Peyer's patch (tissue), 4 donors: ENCODE measurements around the gene SAG. TPM values are rescaled to one million over a fixed set of nuclear protein-coding genes. Genes with fewer than 3 reads are reported as not detected.

Experiments used
- DNase-seq, 3 donors: peaks; one replicate each; pipeline ENCODE4 v3.0.0-alpha.2; 2017 to 2019
- H3K27ac ChIP-seq, 4 donors: fragments of 200-600 bp; sonication (generic); one replicate each; pipeline ENCODE4 v1.5.1; 2016 to 2019
- H3K27me3 ChIP-seq, 2 donors: fragments of 200-600 bp; sonication (generic); one replicate each; pipeline ENCODE4 v1.5.1; 2019
- H3K36me3 ChIP-seq, 3 donors: fragments of 200-600 bp; sonication (generic); one replicate each; pipeline ENCODE4 v1.5.1; 2016 to 2019
- H3K4me1 ChIP-seq, 4 donors: fragments of 200-600 bp; sonication (generic); one replicate each; pipeline ENCODE4 v1.5.1; 2016 to 2019
- H3K4me3 ChIP-seq, 4 donors: fragments of 200-600 bp; sonication (generic); 1 replicate in 3 of 4; 2 replicates in 1 of 4; pipeline ENCODE4 v1.5.1; 2016 to 2019; ENCODE audit warnings: mild to moderate bottlenecking in 1 of 4
- H3K9me3 ChIP-seq, 4 donors: fragments of 200-600 bp; sonication (generic); one replicate each; pipeline ENCODE4 v1.5.1; 2016 to 2019; ENCODE audit warnings: mild to moderate bottlenecking in 1 of 4
- POLR2A ChIP-seq, 2 donors: fragments of 450-650 bp; IDR thresholded peaks; one replicate each; pipeline ENCODE4 v1.5.1; 2017; ENCODE audit warnings: antibody characterized with exemption in 2 of 2, mild to moderate bottlenecking in 2 of 2, moderate library complexity in 2 of 2
- total RNA-seq, 4 donors: library from RNA; depleted of rRNA; stranded (reverse); fragments of >200 nt; gene quantifications; one replicate each; pipeline ENCODE4 v1.1.0, GENCODE V29; 2016
- TF ChIP-seq, protein P1 (sequence below), 6 experiments: fragments of 450-650 bp in 4 of 6; fragments of 200-600 bp in 2 of 6; sonication (generic) in 1 of 6; IDR thresholded peaks; one replicate each; pipeline ENCODE4 v1.5.1; 2017 to 2019; ENCODE audit warnings: antibody characterized with exemption in 6 of 6, mild to moderate bottlenecking in 3 of 6, moderate library complexity in 1 of 6

Gene SAG
- total RNA-seq, 4 donors from 2014 or later = not detected

DNA sequence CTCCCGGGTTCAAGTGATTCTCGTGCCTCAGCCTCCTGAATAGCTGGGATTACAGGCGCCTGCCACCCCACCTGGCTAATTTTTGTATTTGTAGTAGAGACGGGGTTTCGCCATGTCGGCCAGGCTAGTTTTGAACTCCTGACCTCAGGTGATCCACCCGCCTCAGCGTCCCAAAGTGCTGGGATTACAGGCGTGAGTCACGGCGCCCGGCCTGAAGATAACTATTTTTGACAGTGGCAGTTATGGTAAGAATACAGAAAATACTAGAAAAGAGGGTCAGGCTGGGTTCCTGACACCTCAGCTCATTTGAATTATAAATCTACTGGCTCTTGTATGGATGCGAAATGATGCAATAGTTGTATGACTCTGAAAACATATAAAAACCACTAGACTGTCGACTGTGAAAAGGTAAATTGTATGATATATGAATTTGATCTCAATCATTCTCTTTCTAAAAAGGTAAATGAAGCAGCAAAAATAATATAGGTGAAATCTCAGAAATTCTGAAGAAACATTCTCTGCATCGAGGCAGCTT is 35.6 kb downstream of the SAG start:
- Histone ChIP-seq H3K27ac (no peak overlapping the region), H3K4me1 (peaks cover 0 to under 1% (median 0%) of the 10 kb centered on the region in 4 donors), H3K9me3 (no peaks in the 10 kb centered on the region), H3K36me3 (no peaks in the 10 kb centered on the region), H3K27me3 (no peaks in the 10 kb centered on the region), H3K4me3 (no peak overlapping the region)
- no peak for DNase-seq
- no peak for TF ChIP-seq POLR2A (IDR thresholded peaks at IDR 0.05)

DNA sequence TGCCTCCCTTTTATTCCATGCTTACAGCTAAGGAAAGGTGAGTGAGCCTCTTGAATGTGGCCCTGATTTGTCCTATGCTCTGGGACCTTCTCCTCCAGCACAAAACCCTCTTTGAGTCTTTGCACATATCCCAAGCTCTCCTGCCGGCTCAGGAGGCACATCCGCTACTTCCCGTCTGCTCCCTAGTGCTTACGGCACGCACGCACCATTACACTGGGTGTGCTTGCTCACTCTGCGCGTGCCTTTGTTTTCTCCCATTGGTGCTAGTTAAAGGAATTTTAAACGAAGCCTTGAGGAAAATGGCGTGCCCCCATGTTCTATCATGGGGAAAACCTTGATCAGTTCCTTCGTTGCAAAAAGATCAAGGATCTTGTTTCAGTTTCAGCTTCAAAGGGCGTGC is 38.8 kb downstream of the SAG start:
- H3K4me3 ChIP-seq = no peak overlapping the region
- no peaks in the 10 kb centered on the region for H3K27me3 ChIP-seq
- no peaks in the 10 kb centered on the region for H3K9me3 ChIP-seq
- no peaks in the 10 kb centered on the region for H3K36me3 ChIP-seq
- no peak for DNase-seq
- no peak for TF ChIP-seq POLR2A (IDR thresholded peaks at IDR 0.05)
- TF ChIP-seq, protein P1, sequence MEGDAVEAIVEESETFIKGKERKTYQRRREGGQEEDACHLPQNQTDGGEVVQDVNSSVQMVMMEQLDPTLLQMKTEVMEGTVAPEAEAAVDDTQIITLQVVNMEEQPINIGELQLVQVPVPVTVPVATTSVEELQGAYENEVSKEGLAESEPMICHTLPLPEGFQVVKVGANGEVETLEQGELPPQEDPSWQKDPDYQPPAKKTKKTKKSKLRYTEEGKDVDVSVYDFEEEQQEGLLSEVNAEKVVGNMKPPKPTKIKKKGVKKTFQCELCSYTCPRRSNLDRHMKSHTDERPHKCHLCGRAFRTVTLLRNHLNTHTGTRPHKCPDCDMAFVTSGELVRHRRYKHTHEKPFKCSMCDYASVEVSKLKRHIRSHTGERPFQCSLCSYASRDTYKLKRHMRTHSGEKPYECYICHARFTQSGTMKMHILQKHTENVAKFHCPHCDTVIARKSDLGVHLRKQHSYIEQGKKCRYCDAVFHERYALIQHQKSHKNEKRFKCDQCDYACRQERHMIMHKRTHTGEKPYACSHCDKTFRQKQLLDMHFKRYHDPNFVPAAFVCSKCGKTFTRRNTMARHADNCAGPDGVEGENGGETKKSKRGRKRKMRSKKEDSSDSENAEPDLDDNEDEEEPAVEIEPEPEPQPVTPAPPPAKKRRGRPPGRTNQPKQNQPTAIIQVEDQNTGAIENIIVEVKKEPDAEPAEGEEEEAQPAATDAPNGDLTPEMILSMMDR (IDR thresholded peaks at IDR 0.05) = no peak
- no peak overlapping the region for H3K27ac ChIP-seq
- H3K4me1 ChIP-seq = peaks cover 0 to 28% (median 16%) of the 10 kb centered on the region in 4 donors

DNA sequence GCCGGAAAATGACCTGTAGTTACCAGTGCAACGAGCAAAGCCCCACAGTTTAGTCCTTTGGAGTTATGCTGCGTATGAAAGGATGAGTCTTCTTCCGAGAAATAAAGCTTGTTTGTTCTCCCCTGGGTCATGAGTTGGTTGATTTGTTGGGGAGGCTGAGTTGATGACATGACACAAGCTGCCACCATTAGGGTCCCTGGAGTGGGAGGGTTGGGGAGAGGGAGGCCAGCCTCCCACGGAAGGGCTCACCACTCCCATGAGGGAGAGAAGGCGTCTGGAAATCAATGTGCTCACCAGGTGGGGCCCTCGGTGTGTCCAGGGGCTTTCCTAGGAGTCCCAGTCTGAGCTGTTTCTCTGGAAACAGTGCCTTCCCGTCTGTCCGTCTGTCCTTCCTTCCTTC is 39.3 kb downstream of the SAG start:
- Histone ChIP-seq H3K27me3 (no peaks in the 10 kb centered on the region), H3K36me3 (no peaks in the 10 kb centered on the region), H3K27ac (no peak overlapping the region), H3K4me3 (no peak overlapping the region), H3K9me3 (no peaks in the 10 kb centered on the region), H3K4me1 (peaks cover 0 to 30% (median 16%) of the 10 kb centered on the region in 4 donors)
- DNase-seq = no peak
- TF ChIP-seq, protein P1 (IDR thresholded peaks at IDR 0.05) = no peak
- no peak for TF ChIP-seq POLR2A (IDR thresholded peaks at IDR 0.05)

DNA sequence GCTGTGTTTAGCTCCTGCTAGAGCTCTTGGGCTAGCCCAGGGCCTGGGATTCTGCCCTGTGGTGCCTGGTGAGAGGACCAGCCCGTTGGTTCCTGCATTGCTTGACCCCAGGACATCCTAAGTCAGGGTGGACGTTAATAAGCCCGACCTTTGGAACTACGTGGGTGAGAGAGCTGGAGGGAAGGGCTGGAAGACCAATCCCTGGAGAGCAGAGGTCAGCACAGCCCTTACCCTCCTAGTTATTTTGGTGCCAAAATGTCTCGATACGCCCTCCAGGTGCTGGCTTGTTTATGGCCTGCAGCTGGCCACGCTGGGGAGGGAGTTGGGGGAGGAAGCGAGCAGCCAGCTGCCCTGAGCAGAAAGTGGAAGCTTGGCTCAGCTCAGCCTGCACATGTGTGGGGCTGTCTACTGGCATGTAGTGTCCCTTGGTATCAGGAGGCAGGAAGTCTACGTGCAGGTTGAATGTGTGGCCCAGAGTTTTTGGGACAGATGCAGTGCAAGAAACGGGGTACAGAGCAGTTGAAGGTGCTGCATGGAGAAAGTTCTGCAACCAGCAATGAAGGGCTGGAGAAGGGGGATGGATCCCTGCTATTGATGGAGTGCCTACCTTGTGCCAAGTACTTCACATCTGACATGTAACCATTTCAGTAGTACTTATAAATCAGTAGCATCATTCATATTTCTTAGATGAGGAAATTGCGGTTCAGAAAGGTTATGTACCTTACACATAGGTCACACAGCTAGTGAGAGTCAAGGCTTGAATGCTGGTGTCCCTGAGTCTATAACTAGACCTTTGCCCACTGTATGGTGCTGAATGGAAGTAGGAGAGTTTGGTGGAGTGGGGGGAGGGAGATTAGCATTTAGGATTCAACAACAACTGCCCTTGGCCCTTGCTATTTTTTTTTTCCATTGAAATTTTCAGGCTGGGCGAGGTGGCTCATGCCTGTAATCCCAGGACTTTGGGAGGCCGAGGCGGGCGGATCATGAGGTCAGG is 41.7 kb downstream of the SAG start:
- Histone ChIP-seq H3K9me3 (no peaks in the 10 kb centered on the region), H3K27ac (peak overlapping the region; percentile 51 to 74 (median 64)), H3K36me3 (no peaks in the 10 kb centered on the region), H3K4me1 (peaks cover 8 to 42% (median 22%) of the 10 kb centered on the region in 4 donors), H3K27me3 (no peaks in the 10 kb centered on the region), H3K4me3 (no peak overlapping the region)
- peak; percentile 80 to 90 (median 84) for DNase-seq
- TF ChIP-seq, protein P1 (IDR thresholded peaks at IDR 0.05) = no peak
- no peak for TF ChIP-seq POLR2A (IDR thresholded peaks at IDR 0.05)

DNA sequence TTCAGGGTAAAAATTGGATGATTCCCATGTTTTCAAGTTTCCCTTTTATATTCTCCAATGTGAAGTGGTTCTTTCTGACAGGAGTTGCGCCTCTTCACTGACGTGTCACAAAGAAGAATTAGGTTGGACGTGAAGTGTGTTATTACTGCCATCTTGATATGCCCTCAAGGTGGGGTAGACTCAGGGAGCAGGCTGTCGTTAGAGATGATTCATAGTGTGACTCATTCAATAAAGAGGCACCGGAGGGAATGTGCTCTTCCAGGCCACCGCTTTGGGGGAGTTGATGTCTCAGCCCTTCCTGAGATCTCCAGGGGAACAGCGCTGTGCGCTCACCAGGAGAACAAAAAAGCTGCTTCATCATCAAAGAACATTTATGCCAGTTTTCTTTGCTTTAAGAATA is 43.1 kb downstream of the SAG start:
- peak overlapping the region in 3 of 4 donors; percentile 51 to 74 (median 59) for H3K27ac ChIP-seq
- peak in 1 of 3 donors; percentile 68 for DNase-seq

More for the DNA sequence above, 43.1 kb downstream of the SAG start:
- peaks cover 10 to 46% (median 24%) of the 10 kb centered on the region in 4 donors for H3K4me1 ChIP-seq
- no peaks in the 10 kb centered on the region for H3K27me3 ChIP-seq
- TF ChIP-seq, protein P1 (IDR thresholded peaks at IDR 0.05) = peak in 3 of 6 experiments; percentile 51 to 59 (median 53)
- peak in 1 of 2 donors; percentile 24 for TF ChIP-seq POLR2A (IDR thresholded peaks at IDR 0.05)
- no peaks in the 10 kb centered on the region for H3K36me3 ChIP-seq
- H3K4me3 ChIP-seq = no peak overlapping the region
- no peaks in the 10 kb centered on the region for H3K9me3 ChIP-seq
